Heart left ventricle (tissue), 16 donors: ENCODE data around the gene KCNJ6. TPM values are rescaled to one million over a fixed set of nuclear protein-coding genes. Genes with fewer than 3 reads are reported as not detected.

Experiments
- ATAC-seq, 4 donors: fragments of 200-7000 bp; cut with Tn5 transposase; one replicate each; pipeline ENCODE4 v1.9.1; 2020 to 2022; ENCODE audit warnings: moderate library complexity in 4 of 4, mild to moderate bottlenecking in 3 of 4, moderate number of reproducible peaks in 1 of 4
- DNase-seq, 5 donors: peaks; one replicate each; pipeline ENCODE4 v3.0.0-alpha.2; 2020
- H3K27ac ChIP-seq, 12 donors: fragments of 200-600 bp; sonication (generic) in 4 of 12; one replicate each; pipeline versions ENCODE4 v1.5.0 to v1.8.0; 2016 to 2022; ENCODE audit warnings: mild to moderate bottlenecking in 2 of 12
- H3K27me3 ChIP-seq, 9 donors: fragments of 200-600 bp; sonication (generic) in 2 of 9; one replicate each; pipeline versions ENCODE4 v1.5.1 to v1.8.0; 2016 to 2022; ENCODE audit warnings: mild to moderate bottlenecking in 3 of 9
- H3K36me3 ChIP-seq, 9 donors: fragments of 200-600 bp; sonication (generic) in 2 of 9; one replicate each; pipeline versions ENCODE4 v1.5.0 to v1.8.0; 2018 to 2022; ENCODE audit warnings: mild to moderate bottlenecking in 2 of 9
- H3K4me1 ChIP-seq, 12 donors: fragments of 200-600 bp; sonication (generic) in 4 of 12; one replicate each; pipeline versions ENCODE4 v1.5.0 to v1.8.0; 2016 to 2022; ENCODE audit warnings: mild to moderate bottlenecking in 3 of 12
- H3K4me3 ChIP-seq, 12 donors: fragments of 200-600 bp; sonication (generic) in 4 of 12; one replicate each; pipeline versions ENCODE4 v1.5.0 to v1.8.0; 2017 to 2022; ENCODE audit warnings: mild to moderate bottlenecking in 9 of 12, moderate library complexity in 4 of 12
- H3K9me3 ChIP-seq, 12 donors: fragments of 200-600 bp; sonication (generic) in 4 of 12; one replicate each; pipeline versions ENCODE4 v1.5.0 to v1.8.0; 2016 to 2022; ENCODE audit warnings: mild to moderate bottlenecking in 1 of 12
- POLR2A ChIP-seq, 2 donors: fragments of 450-650 bp; IDR thresholded peaks; one replicate each; pipeline ENCODE4 v1.6.1; 2017; ENCODE audit warnings: antibody characterized with exemption in 2 of 2, mild to moderate bottlenecking in 2 of 2, moderate library complexity in 2 of 2
- WGBS, 4 donors: extraction: QIAGEN DNeasy Blood & Tissue Kit in 2 of 4; methylation state at CpG; one replicate each; pipeline versions ENCODE4 v1.1.5 to v1.1.7; 2013 to 2018; 5-methylcytosine and 5-hydroxymethylcytosine counted together
- intact Hi-C, 10 donors: fragments of 100-400 bp; cut with DNase I; formaldehyde crosslinking; loops; one replicate each; pipeline versions ENCODE4 v1.11.1 to v1.14.2; 2022
- polyA plus RNA-seq, 2 donors: library from polyadenylated mRNA; stranded (reverse); fragments of 200-250 nt; gene quantifications; one replicate each; pipeline ENCODE4 v1.2.3, GENCODE V29; 2013
- total RNA-seq, 9 donors: library from RNA; depleted of rRNA in 2 of 9; stranded (reverse); fragments of >200 nt in 2 of 9; fragmentation: NEBNext Ultra II Directional in 3 of 9; extraction: Animal tissue kit (Norgen Biotek cat#: 25700) in 3 of 9; gene quantifications; one replicate each; pipeline versions ENCODE4 v1.1.0 to v1.2.4, GENCODE V29; 2016 to 2023
- TF ChIP-seq, protein P1 (sequence below), 12 donors: fragments of 200-600 bp; sonication (generic) in 4 of 12; IDR thresholded peaks; one replicate each; pipeline versions ENCODE4 v1.5.0 to v1.8.0; 2018 to 2022; ENCODE audit warnings: antibody characterized with exemption in 12 of 12, mild to moderate bottlenecking in 5 of 12
- donor health status: ischemic (EF 13 %, LVEDD 7.1; RV severe dilation, severe dysfunction).
- donor health status: healthy with polysubstance abuse.
- donor health status: DM: no; HTN: yes; CAD: no.
- donor health status: DM: no; HTN: no; CAD: no.
- donor health status: ischemic (EF 25% LVEDD 6.9; RV normal size, moderate dysfunction).
- donor health status: ischemic (EF 25% LVEDD 5.7; RV mildly dilated, moderate dysfunction).
- donor health status: healthy.
- donor health status: DM: yes; HTN: yes; CAD: no.
- donor health status: ischemic (EF 35%, LVEDD 5.7; RV mildly dilated, moderate dysfunction).
- donor health status: nonischemic (EF 11% LVEDD 7.7; RV severe dilation, severe dysfunction).
- donor health status: DM: yes; HTN: yes; CAD: no.
- donor health status: PGD.
- donor health status: ischemic (EF 29% LVEDD 5.4; RV normal size, mild dysfunction).
- donor health status: nonischemic (EF 23%, LVEDD 6.1; RV moderate dilation, normal function).

Gene KCNJ6
- total and polyA plus RNA-seq, 11 donors, result not detected

DNA sequence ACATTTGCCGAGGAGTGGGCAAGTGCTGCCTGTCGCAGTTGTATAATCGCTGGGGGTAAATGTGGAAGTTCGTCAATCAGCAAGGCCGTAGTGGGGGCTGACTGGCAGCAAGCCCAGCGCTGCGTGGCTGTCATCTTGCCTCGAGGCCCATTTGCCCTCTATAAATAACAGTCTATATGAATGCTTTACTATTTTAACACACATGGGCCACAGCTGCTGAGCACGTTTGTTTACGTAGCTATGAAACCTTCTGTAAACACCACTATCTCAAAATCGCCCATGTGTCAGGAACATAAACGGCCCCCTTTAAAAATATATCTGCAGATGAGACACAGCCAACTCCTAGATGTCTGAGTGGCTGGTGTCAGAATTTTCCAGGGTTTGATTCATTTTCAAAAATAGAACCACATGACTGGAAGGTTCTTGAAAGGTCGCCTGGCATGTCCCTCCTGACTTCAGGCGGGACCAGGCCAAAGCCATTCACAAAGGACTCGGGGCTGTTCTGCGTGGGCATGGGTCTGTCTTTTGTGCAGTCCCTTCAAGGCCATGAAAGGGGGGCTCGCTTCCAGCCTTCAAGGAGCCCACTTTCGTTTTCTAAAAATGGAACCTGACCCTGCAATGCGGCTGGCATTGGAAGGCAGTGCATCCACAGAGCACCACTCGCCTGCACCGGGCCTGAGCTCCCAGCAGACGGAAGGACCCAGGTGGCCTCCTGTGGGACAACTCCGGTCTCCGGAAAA is 205.5 kb downstream of the KCNJ6 start:
- no peaks in the 10 kb centered on the region for H3K36me3 ChIP-seq
- DNase-seq (peak in 3 of 5 donors; percentile 24 to 51 (median 33)), ATAC-seq (peak; percentile 47 to 83 (median 69))
- no peak overlapping the region for H3K4me3 ChIP-seq
- H3K27ac ChIP-seq, result peak overlapping the region in 10 of 12 donors; percentile 20 to 68 (median 48)
- H3K9me3 ChIP-seq, result peaks cover 0 to 4% (median 0%) of the 10 kb centered on the region in 12 donors
- no peaks in the 10 kb centered on the region for H3K27me3 ChIP-seq
- TF ChIP-seq POLR2A (IDR thresholded peaks at IDR 0.05), result no peak
- TF ChIP-seq, protein P1, sequence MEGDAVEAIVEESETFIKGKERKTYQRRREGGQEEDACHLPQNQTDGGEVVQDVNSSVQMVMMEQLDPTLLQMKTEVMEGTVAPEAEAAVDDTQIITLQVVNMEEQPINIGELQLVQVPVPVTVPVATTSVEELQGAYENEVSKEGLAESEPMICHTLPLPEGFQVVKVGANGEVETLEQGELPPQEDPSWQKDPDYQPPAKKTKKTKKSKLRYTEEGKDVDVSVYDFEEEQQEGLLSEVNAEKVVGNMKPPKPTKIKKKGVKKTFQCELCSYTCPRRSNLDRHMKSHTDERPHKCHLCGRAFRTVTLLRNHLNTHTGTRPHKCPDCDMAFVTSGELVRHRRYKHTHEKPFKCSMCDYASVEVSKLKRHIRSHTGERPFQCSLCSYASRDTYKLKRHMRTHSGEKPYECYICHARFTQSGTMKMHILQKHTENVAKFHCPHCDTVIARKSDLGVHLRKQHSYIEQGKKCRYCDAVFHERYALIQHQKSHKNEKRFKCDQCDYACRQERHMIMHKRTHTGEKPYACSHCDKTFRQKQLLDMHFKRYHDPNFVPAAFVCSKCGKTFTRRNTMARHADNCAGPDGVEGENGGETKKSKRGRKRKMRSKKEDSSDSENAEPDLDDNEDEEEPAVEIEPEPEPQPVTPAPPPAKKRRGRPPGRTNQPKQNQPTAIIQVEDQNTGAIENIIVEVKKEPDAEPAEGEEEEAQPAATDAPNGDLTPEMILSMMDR (IDR thresholded peaks at IDR 0.05), result no peak
- intact Hi-C loops, result loop anchor here (2.0 to 10.0 kb wide), 7 partner anchors 204 to 647 kb away; partner anchors contain the start of gene KCNJ6 (in 9 of the 10)
- peaks cover 0 to 19% (median 6%) of the 10 kb centered on the region in 12 donors for H3K4me1 ChIP-seq
- WGBS, 4 donors, result 38 to 49% (median 41%) methylated on average over 15 to 24 of the region's 24 CpGs

DNA sequence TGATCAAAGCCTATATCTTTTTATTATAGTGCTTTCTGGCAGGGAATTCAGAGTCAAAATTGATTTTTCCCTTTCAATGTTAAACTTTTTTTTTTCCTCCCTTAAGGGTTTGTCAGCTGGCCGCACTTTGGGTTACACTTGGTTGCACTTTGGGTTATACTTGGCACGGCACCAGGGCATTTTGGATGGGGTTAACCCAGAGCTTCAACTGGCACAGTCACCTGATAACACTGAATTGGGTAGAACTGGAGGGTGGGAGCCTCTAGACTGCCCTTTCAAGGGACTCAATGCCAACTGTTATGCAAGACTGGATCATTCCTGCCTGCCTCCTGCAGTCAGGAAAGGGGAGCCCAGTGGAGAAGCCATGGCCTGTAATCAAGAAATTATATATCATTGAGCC is 211.5 kb downstream of the KCNJ6 start:
- Histone ChIP-seq H3K9me3 (peaks cover 0 to 4% (median 0%) of the 10 kb centered on the region in 12 donors), H3K27ac (no peak overlapping the region), H3K27me3 (no peaks in the 10 kb centered on the region), H3K36me3 (no peaks in the 10 kb centered on the region), H3K4me3 (no peak overlapping the region), H3K4me1 (no peaks in the 10 kb centered on the region)
- intact Hi-C loops, result loop anchor here in 2 of 10 donors (5.0 to 10.0 kb wide), 2 partner anchors 650 to 653 kb away; no protein-coding TSS in a partner anchor
- no peak for TF ChIP-seq POLR2A (IDR thresholded peaks at IDR 0.05)
- TF ChIP-seq, protein P1 (IDR thresholded peaks at IDR 0.05), result no peak
- DNase-seq, result no peak
- WGBS, 4 donors, result 81 to 88% (median 83%) methylated on average over 2 of the region's 2 CpGs
- ATAC-seq, result no peak

DNA sequence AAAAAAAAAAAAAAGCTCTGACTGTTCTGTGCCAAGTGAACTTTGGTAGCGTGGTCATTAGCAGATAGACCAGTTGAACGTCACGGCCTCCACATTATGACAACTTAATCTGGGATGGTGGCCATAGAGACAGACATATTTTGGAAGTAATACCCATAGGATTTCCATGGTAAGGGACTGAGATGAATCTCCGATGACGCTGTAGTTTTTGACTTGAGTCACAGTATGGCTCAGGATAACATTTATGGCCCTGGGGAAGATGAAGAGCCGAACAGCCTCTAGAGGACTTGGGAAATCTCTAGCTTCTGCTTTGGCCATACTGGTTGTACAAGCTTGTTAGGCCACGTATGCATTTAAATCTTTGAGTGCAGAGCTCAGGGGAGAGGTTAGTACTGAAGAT is 214.0 kb downstream of the KCNJ6 start:
- WGBS, 4 donors, result 83 to 90% (median 86%) methylated on average over 7 of the region's 7 CpGs
- DNase-seq (no peak), ATAC-seq (no peak)
- intact Hi-C loops, result loop anchor here in 2 of 10 donors (5.0 to 10.0 kb wide), 2 partner anchors 653 to 655 kb away; no protein-coding TSS in a partner anchor
- peaks cover 0 to 4% (median 0%) of the 10 kb centered on the region in 12 donors for H3K9me3 ChIP-seq
- TF ChIP-seq, protein P1 (IDR thresholded peaks at IDR 0.05), result no peak
- TF ChIP-seq POLR2A (IDR thresholded peaks at IDR 0.05), result no peak
- H3K4me1 ChIP-seq, result no peaks in the 10 kb centered on the region
- H3K36me3 ChIP-seq, result no peaks in the 10 kb centered on the region
- no peak overlapping the region for H3K4me3 ChIP-seq
- no peak overlapping the region for H3K27ac ChIP-seq
- H3K27me3 ChIP-seq, result peaks cover 0 to 4% (median 0%) of the 10 kb centered on the region in 9 donors

DNA sequence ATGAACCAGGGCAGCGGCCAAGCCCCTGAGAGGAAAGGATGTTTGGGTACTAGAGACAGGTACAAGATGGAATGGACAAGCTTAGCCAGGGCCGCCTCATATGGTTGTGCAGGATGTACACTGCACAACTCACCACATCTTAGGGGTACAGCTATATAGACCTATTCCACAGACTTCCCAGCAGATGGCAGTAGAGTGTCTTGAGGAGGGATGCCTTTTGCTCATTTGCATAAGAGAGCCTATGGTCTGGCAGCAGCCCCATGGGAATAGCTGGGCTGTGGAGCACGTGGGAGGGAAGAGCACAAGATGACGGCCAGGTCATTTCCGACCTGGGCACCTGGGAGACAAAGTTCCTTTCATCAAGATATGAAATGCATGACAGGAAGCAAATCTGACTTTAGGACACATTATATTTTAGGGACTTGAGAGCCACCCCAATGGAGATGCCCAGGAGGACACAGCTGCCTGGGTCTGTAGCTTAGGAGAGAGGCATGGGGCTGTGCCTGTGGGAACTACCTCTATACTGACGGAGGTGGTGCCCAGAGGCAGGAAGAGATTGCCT is 215.5 kb downstream of the KCNJ6 start:
- 44 to 48% (median 44%) methylated on average over 5 to 6 of the region's 6 CpGs for WGBS, 4 donors
- DNase-seq (peak in 2 of 5 donors; percentile 40 to 43), ATAC-seq (peak; percentile 15 to 90 (median 82))
- H3K27ac ChIP-seq, result no peak overlapping the region
- peaks cover 0 to 5% (median 0%) of the 10 kb centered on the region in 12 donors for H3K9me3 ChIP-seq
- no peak overlapping the region for H3K4me3 ChIP-seq
- no peaks in the 10 kb centered on the region for H3K36me3 ChIP-seq
- intact Hi-C loops, result loop anchor here in 2 of 10 donors (5.0 to 10.0 kb wide), 2 partner anchors 654 to 657 kb away; no protein-coding TSS in a partner anchor
- H3K4me1 ChIP-seq, result no peaks in the 10 kb centered on the region
- peaks cover 0 to 8% (median 0%) of the 10 kb centered on the region in 9 donors for H3K27me3 ChIP-seq
- TF ChIP-seq, protein P1 (IDR thresholded peaks at IDR 0.05), result peak; percentile 41 to 74 (median 58)
- TF ChIP-seq POLR2A (IDR thresholded peaks at IDR 0.05), result no peak
